H1 (cell line): ENCODE measurements around the gene ACOT2. TPM values are rescaled to one million over a fixed set of nuclear protein-coding genes. Genes with fewer than 3 reads are reported as not detected.
"Not testable (repeated sequence)": the region's sequence is repeated elsewhere in the genome, so short reads cannot be mapped to it uniquely, and the experiment has no call there.

Experiments
- CTCF ChIA-PET: fragments of 300-600 bp; sonication (Branson Sonifier 250); formaldehyde crosslinking; loops from one replicate; lab custom pipeline; 2021; ENCODE audit not compliant: partially characterized antibody; lab: Charles Lee
- POLR2A ChIA-PET: fragments of 300-600 bp; sonication (Branson Sonifier 250); formaldehyde crosslinking; loops from one replicate; lab custom pipeline; 2021; ENCODE audit warnings: inconsistent platforms; ENCODE audit not compliant: partially characterized antibody; lab: Charles Lee
- DNase-seq, 2 experiments: peaks; one replicate each; pipeline versions ENCODE4 v3.0.0 to v3.0.0-alpha.2; 2010 to 2022; ENCODE audit warnings: low spot score in 2 of 2, low read depth in 1 of 2, mixed read lengths in 1 of 2
- FAIRE-seq: peaks from 2 replicates; lab custom pipeline; 2011; peaks lifted over from hg19 to GRCh38; lab: Jason Lieb, UNC
- H2AFZ ChIP-seq: 2 replicates; pipeline ENCODE4 v1.8.1; 2012; ENCODE audit warnings: low read length, inconsistent platforms
- H2AK5ac ChIP-seq: 2 replicates; pipeline ENCODE4 v1.6.1; 2013; ENCODE audit warnings: low read depth, low read length
- H2BK120ac ChIP-seq: replicated peaks from 2 replicates; pipeline ENCODE3; 2013; ENCODE audit warnings: low read depth, low read length, inconsistent platforms
- H2BK12ac ChIP-seq: 2 replicates; pipeline ENCODE4 v1.6.1; 2013; ENCODE audit warnings: low read depth, low read length
- H2BK15ac ChIP-seq: 2 replicates; pipeline ENCODE4 v1.6.1; 2013; ENCODE audit warnings: low read length
- H2BK20ac ChIP-seq: 2 replicates; pipeline ENCODE4 v1.6.1; 2013; ENCODE audit warnings: low read length
- H2BK5ac ChIP-seq: 2 replicates; pipeline ENCODE4 v1.6.1; 2013; ENCODE audit warnings: low read depth, low read length
- H3K14ac ChIP-seq: 2 replicates; pipeline ENCODE4 v1.6.1; 2013; ENCODE audit warnings: inconsistent platforms; ENCODE audit not compliant: insufficient read length
- H3K18ac ChIP-seq: 2 replicates; pipeline ENCODE4 v1.6.1; 2013; ENCODE audit warnings: low read length; ENCODE audit errors: extremely low read depth
- H3K23ac ChIP-seq: 2 replicates; pipeline ENCODE4 v1.6.1; 2013; ENCODE audit warnings: inconsistent platforms; ENCODE audit not compliant: insufficient read length
- H3K23me2 ChIP-seq: 2 replicates; pipeline ENCODE4 v1.6.1; 2013; ENCODE audit warnings: low read depth, low read length
- H3K27ac ChIP-seq: 2 replicates; pipeline ENCODE4 v1.6.1; 2011; ENCODE audit warnings: low read depth, low read length, inconsistent platforms
- H3K27me3 ChIP-seq, 4 experiments: replicated peaks in 1 of 4; 1 replicate in 1 of 4; 2 replicates in 3 of 4; pipeline versions ENCODE4 v1.6.1 to v1.8.1; 2011 to 2013; ENCODE audit warnings: low read length in 3 of 4, mild to moderate bottlenecking in 3 of 4, inconsistent platforms in 2 of 4, mixed read lengths in 2 of 4, moderate library complexity in 1 of 4; ENCODE audit not compliant: control insufficient read depth in 3 of 4, insufficient read depth in 3 of 4; ENCODE audit errors: extremely low read depth in 1 of 4
- H3K36me3 ChIP-seq, 4 experiments: 2 replicates each; pipeline versions ENCODE4 v1.6.1 to v1.8.1; 2011 to 2013; ENCODE audit warnings: mild to moderate bottlenecking in 4 of 4, low read length in 3 of 4, moderate library complexity in 2 of 4, control low read depth in 1 of 4, inconsistent platforms in 1 of 4; ENCODE audit not compliant: insufficient read depth in 4 of 4, control insufficient read depth in 2 of 4
- H3K4ac ChIP-seq: replicated peaks from 2 replicates; pipeline ENCODE3; 2013; ENCODE audit warnings: low read length, low read depth, mixed read lengths, inconsistent platforms; ENCODE audit not compliant: insufficient read length
- H3K4me1 ChIP-seq, 4 experiments: replicated peaks in 1 of 4; 1 replicate in 1 of 4; 2 replicates in 3 of 4; pipeline versions ENCODE4 v1.6.1 to v1.8.1; 2011 to 2013; ENCODE audit warnings: low read length in 3 of 4, inconsistent platforms in 2 of 4, mixed read lengths in 1 of 4; ENCODE audit not compliant: insufficient read depth in 4 of 4, control insufficient read depth in 3 of 4
- H3K4me2 ChIP-seq, 2 experiments: 2 replicates each; pipeline versions ENCODE4 v1.6.1 to v1.8.1; 2011 to 2013; ENCODE audit warnings: low read depth in 2 of 2, low read length in 2 of 2, control low read depth in 1 of 2, inconsistent platforms in 1 of 2, mild to moderate bottlenecking in 1 of 2; ENCODE audit not compliant: insufficient read depth in 1 of 2
- H3K4me3 ChIP-seq, 4 experiments: fragments of 200-600, 300-600 bp in 1 of 4; sonication (generic), shearing (Covaris generic), sonication (Bioruptor Twin) in 1 of 4; 2 replicates each; pipeline versions ENCODE4 v1.5.1 to v1.8.1; 2011 to 2016; ENCODE audit warnings: low read length in 4 of 4, low read depth in 3 of 4, control low read depth in 2 of 4, inconsistent platforms in 2 of 4, mild to moderate bottlenecking in 2 of 4, mixed read lengths in 1 of 4, moderate library complexity in 1 of 4; ENCODE audit not compliant: insufficient read depth in 2 of 4; ENCODE audit errors: extremely low read depth in 1 of 4
- H3K56ac ChIP-seq: replicated peaks from 2 replicates; pipeline ENCODE3; 2013; ENCODE audit warnings: low read depth, mild to moderate bottlenecking, mixed read lengths, low read length, inconsistent platforms; ENCODE audit not compliant: insufficient read length
- H3K79me1 ChIP-seq: 2 replicates; pipeline ENCODE4 v1.6.1; 2013; ENCODE audit warnings: low read depth, low read length, control low read depth
- H3K79me2 ChIP-seq, 2 experiments: 2 replicates each; pipeline versions ENCODE4 v1.6.1 to v1.8.1; 2012 to 2013; ENCODE audit warnings: low read length in 2 of 2, mild to moderate bottlenecking in 2 of 2, inconsistent platforms in 1 of 2; ENCODE audit not compliant: insufficient read depth in 2 of 2, control insufficient read depth in 1 of 2
- H3K9ac ChIP-seq, 4 experiments: replicated peaks in 1 of 4; 1 replicate in 1 of 4; 2 replicates in 3 of 4; pipeline versions ENCODE4 v1.6.1 to v1.8.1; 2011 to 2013; ENCODE audit warnings: low read depth in 3 of 4, low read length in 3 of 4, control low read depth in 2 of 4, mild to moderate bottlenecking in 2 of 4, moderate library complexity in 2 of 4, inconsistent platforms in 1 of 4; ENCODE audit errors: extremely low read depth in 1 of 4
- H3K9me3 ChIP-seq, 2 experiments: 2 replicates each; pipeline versions ENCODE4 v1.6.1 to v1.8.1; 2012 to 2013; ENCODE audit warnings: mild to moderate bottlenecking in 2 of 2, moderate library complexity in 2 of 2, control low read depth in 1 of 2, inconsistent platforms in 1 of 2, low read depth in 1 of 2, low read length in 1 of 2, mixed read lengths in 1 of 2; ENCODE audit not compliant: insufficient read depth in 2 of 2
- H4K20me1 ChIP-seq, 2 experiments: replicated peaks in 1 of 2; 2 replicates each; pipeline versions ENCODE3 to v1.8.1; 2011 to 2013; ENCODE audit warnings: inconsistent platforms in 2 of 2, low read length in 2 of 2, mild to moderate bottlenecking in 1 of 2; ENCODE audit not compliant: insufficient read depth in 2 of 2, control insufficient read depth in 1 of 2
- H4K5ac ChIP-seq: 2 replicates; pipeline ENCODE4 v1.6.1; 2013; ENCODE audit warnings: low read length, low read depth, mixed read lengths, inconsistent platforms; ENCODE audit not compliant: insufficient read length
- H4K8ac ChIP-seq: 2 replicates; pipeline ENCODE4 v1.8.0; 2013; ENCODE audit warnings: mild to moderate bottlenecking, moderate library complexity, low read length, inconsistent platforms; ENCODE audit not compliant: insufficient read depth; ENCODE audit errors: extremely low read depth
- H4K91ac ChIP-seq: replicated peaks from 2 replicates; pipeline ENCODE3; 2013; ENCODE audit warnings: low read length, mixed read lengths, inconsistent platforms; ENCODE audit not compliant: insufficient read length
- WGBS, 2 experiments: shearing (Covaris generic) in 1 of 2; methylation state at CpG; one replicate each; pipeline versions ENCODE4 v1.1.6 to v1.1.7; 2013 to 2015; ENCODE audit warnings: low lambda C conversion rate in 2 of 2, mixed read lengths in 2 of 2, inconsistent platforms in 1 of 2, low coverage in 1 of 2, missing lambda C conversion rate in 1 of 2; ENCODE audit not compliant: insufficient replicate concordance in 2 of 2, insufficient coverage in 1 of 2, insufficient read length in 1 of 2; ENCODE audit errors: extremely low coverage in 1 of 2, missing lambda C conversion rate in 1 of 2; 5-methylcytosine and 5-hydroxymethylcytosine counted together
- polyA plus RNA-seq, 7 experiments: library from polyadenylated mRNA; depleted of rRNA in 3 of 7; stranded (reverse) in 5 of 7; unstranded in 2 of 7; fragments of >200 nt in 5 of 7; fragments of 200-250 nt in 2 of 7; gene quantifications; 1 replicate in 5 of 7; 2 replicates in 1 of 7; 4 replicates in 1 of 7; pipeline versions ENCODE4 v1.2.1 to v1.2.3, GENCODE V29; 2011 to 2013; ENCODE audit warnings: missing spikeins in 2 of 7, mixed read lengths in 2 of 7
- total RNA-seq: library from RNA; stranded (reverse); fragmentation: NEBNext Ultra II Directional; extraction: Animal tissue kit (Norgen Biotek cat#: 25700); gene quantifications from 2 replicates; pipeline ENCODE4 v1.2.1, GENCODE V29; 2021

ACOT2 gene
- total and polyA plus RNA-seq, 2 of the 8 experiments (the other 6 are each of a cell fraction or from before 2014, with no cell fraction given) = 5.8 to 5.9 TPM

GRCh38 chr14:73573034-73573433, 4.0 kb downstream of the ACOT2 start:
- CTCF ChIA-PET = interaction anchor here (1.4 to 1.6 kb wide), 2 partner anchors 34 to 124 kb away, joined by 3 read pairs; no protein-coding TSS in a partner anchor
- H2AFZ ChIP-seq, H3K79me1 ChIP-seq, H3K56ac ChIP-seq, H3K14ac ChIP-seq, FAIRE-seq, H3K36me3 ChIP-seq, H3K23me2 ChIP-seq, H2BK15ac ChIP-seq, H4K5ac ChIP-seq, DNase-seq, H3K4me3 ChIP-seq, H3K79me2 ChIP-seq, H2AK5ac ChIP-seq, H3K4me1 ChIP-seq, H3K18ac ChIP-seq, H3K9ac ChIP-seq, H3K4ac ChIP-seq, H3K27ac ChIP-seq, H3K4me2 ChIP-seq, H3K23ac ChIP-seq, H3K9me3 ChIP-seq, H2BK120ac ChIP-seq, H4K91ac ChIP-seq, H4K8ac ChIP-seq, H2BK12ac ChIP-seq, H2BK20ac ChIP-seq, H3K27me3 ChIP-seq, H4K20me1 ChIP-seq, H2BK5ac ChIP-seq, POLR2A ChIA-PET: not testable (repeated sequence)
- WGBS, 2 experiments = 92% methylated on average over 5 of the region's 5 CpGs; no CpG with 5 or more reads in 1 of the 2 experiments

GRCh38 chr14:73573740-73574139, 4.7 kb downstream of the ACOT2 start:
- H2BK12ac ChIP-seq, H3K79me1 ChIP-seq, DNase-seq, FAIRE-seq, H3K4me3 ChIP-seq, H2BK5ac ChIP-seq, H2BK120ac ChIP-seq, H4K5ac ChIP-seq, H3K27ac ChIP-seq, H3K9me3 ChIP-seq, H3K4me2 ChIP-seq, H3K14ac ChIP-seq, H2AK5ac ChIP-seq, H3K56ac ChIP-seq, H3K9ac ChIP-seq, H3K23me2 ChIP-seq, H2BK15ac ChIP-seq, H3K18ac ChIP-seq, H2AFZ ChIP-seq, H3K23ac ChIP-seq, H3K79me2 ChIP-seq, H4K20me1 ChIP-seq, H2BK20ac ChIP-seq, H3K4ac ChIP-seq, H4K8ac ChIP-seq, POLR2A ChIA-PET, H4K91ac ChIP-seq, H3K27me3 ChIP-seq, H3K4me1 ChIP-seq, H3K36me3 ChIP-seq: not testable (repeated sequence)
- CTCF ChIA-PET = interaction anchor here (0.6 to 1.6 kb wide), 4 partner anchors 35 to 1026 kb away, joined by 3 read pairs; no protein-coding TSS in a partner anchor
- WGBS, 2 experiments = 95% methylated on average over 4 of the region's 4 CpGs; no CpG with 5 or more reads in 1 of the 2 experiments
